Caco-2 (cell line): ENCODE data around the gene GOLGA6C. TPM values are rescaled to one million over a fixed set of nuclear protein-coding genes. Genes with fewer than 3 reads are reported as not detected.

ENCODE experiments used
- BruUV-seq: library from RNA; stranded (reverse); fragments of 400-500 nt; replicated peaks from 2 replicates; lab custom pipeline; 2021; lab: Mats Ljungman, UMichigan
- CTCF ChIA-PET: fragments of 300-600 bp; sonication (Branson Sonifier 250); formaldehyde crosslinking; loops from one replicate; lab custom pipeline; 2022; ENCODE audit warnings: antibody characterized with exemption; lab: Charles Lee
- POLR2A ChIA-PET: fragments of 300-600 bp; sonication (Branson Sonifier 250); formaldehyde crosslinking; loops from one replicate; lab custom pipeline; 2022; ENCODE audit warnings: antibody characterized with exemption; lab: Charles Lee
- DNase-seq, 2 experiments: peaks; one replicate each; pipeline versions ENCODE4 v3.0.0 to v3.0.0-alpha.2; 2020 to 2022
- H3K27me3 ChIP-seq: replicated peaks from 2 replicates; pipeline ENCODE4 v1.6.0; 2011; ENCODE audit warnings: low read length; ENCODE audit not compliant: control insufficient read depth, insufficient read depth
- H3K36me3 ChIP-seq: 2 replicates; pipeline ENCODE4 v1.5.1; 2011; ENCODE audit warnings: low read length; ENCODE audit not compliant: control insufficient read depth, insufficient read depth
- H3K4me1 ChIP-seq: fragments of 250-450 bp; sonication (Bioruptor Pico); 2 replicates; pipeline ENCODE4 v1.5.1; 2020; ENCODE audit warnings: mild to moderate bottlenecking
- H3K4me3 ChIP-seq: 2 replicates; pipeline ENCODE4 v1.5.1; 2011; ENCODE audit warnings: low read depth, mild to moderate bottlenecking, control low read depth, low read length
- H3K9me3 ChIP-seq: fragments of 250-450 bp; sonication (Bioruptor Pico); 2 replicates; pipeline ENCODE4 v1.5.1; 2020; ENCODE audit warnings: mild to moderate bottlenecking, moderate library complexity
- H3K27ac Mint-ChIP-seq: one replicate; pipeline ENCODE4 v1.8.0; 2022; ENCODE audit warnings: mixed read lengths; ENCODE audit not compliant: unreplicated experiment
- H3K27me3 Mint-ChIP-seq: one replicate; pipeline ENCODE4 v1.8.0; 2022; ENCODE audit warnings: mixed read lengths; ENCODE audit not compliant: insufficient read depth, unreplicated experiment
- H3K36me3 Mint-ChIP-seq: one replicate; pipeline ENCODE4 v1.8.0; 2022; ENCODE audit warnings: mild to moderate bottlenecking, mixed read lengths; ENCODE audit not compliant: insufficient read depth, unreplicated experiment
- H3K4me1 Mint-ChIP-seq: one replicate; pipeline ENCODE4 v1.8.0; 2022; ENCODE audit warnings: low read depth, mixed read lengths; ENCODE audit not compliant: unreplicated experiment
- H3K4me3 Mint-ChIP-seq: one replicate; pipeline ENCODE4 v1.8.0; 2022; ENCODE audit warnings: mild to moderate bottlenecking, moderate library complexity, mixed read lengths; ENCODE audit not compliant: unreplicated experiment
- H3K9me3 Mint-ChIP-seq: one replicate; pipeline ENCODE4 v1.8.0; 2022; ENCODE audit warnings: mixed read lengths; ENCODE audit not compliant: unreplicated experiment
- intact Hi-C: fragments of 100-400 bp; cut with micrococcal nuclease; formaldehyde crosslinking; loops from one replicate; pipeline ENCODE4 v1.10.0; 2022; ENCODE audit not compliant: unreplicated experiment
- total RNA-seq: library from RNA; stranded (reverse); gene quantifications from 2 replicates; pipeline ENCODE4 v1.2.3, GENCODE V29; 2022
- TF ChIP-seq, protein P1 (sequence below), 2 experiments: fragments of 200-600 bp in 1 of 2; IDR thresholded peaks; 1 replicate in 1 of 2; 2 replicates in 1 of 2; pipeline versions ENCODE4 v1.5.1 to v1.8.0; 2011 to 2022; ENCODE audit warnings: antibody characterized with exemption in 1 of 2, control low read depth in 1 of 2, inconsistent platforms in 1 of 2, low read depth in 1 of 2, low read length in 1 of 2, mild to moderate bottlenecking in 1 of 2, moderate library complexity in 1 of 2; ENCODE audit not compliant: insufficient read depth in 1 of 2, severe bottlenecking in 1 of 2, unreplicated experiment in 1 of 2

Gene GOLGA6C
- total RNA-seq, 1 experiment from 2014 or later: not detected

DNA sequence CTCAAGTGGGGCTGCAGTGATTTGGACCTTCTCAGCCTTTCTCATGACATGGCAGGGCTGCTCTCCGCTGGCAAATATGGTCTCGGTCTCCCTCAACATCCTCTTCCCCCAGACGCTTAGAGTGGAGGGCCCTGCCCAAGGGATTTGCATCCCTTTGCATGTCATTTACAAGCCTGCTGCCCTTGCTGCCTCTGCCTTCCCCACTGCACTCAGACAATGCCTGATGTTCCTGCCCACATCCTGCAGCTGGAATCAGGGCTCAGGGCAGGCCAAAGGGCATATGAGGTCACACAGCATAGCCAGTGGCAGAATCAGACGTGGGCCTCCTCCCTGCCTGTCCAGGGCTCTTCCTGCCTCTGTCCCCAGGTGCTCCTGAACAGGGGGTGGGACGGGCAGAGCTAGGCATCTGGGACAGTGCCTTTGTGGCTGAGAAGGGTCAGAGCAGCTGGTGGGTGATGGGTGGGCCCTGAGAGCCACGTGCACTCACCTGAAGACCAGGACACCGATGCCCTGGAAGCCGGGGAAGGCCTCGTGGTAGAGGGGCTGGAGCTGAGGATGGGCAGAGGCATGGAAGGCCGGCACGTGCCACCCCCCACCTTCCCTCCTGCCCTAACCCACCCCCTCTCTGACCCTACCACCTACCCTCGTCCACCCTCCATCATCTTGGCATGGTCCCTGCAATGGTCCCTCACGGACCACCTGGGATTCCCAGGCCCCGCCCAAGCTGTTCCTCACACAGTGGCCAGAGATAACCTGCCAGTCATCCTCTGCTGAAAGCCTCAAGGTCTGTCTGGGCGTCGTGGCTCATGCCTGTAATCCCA, 27.4 kb upstream of the GOLGA6C start:
- no peaks in the 10 kb centered on the region for H3K27me3 ChIP-seq
- POLR2A ChIA-PET: no interaction called here
- intact Hi-C loops: no loop called here
- Mint-ChIP-seq H3K4me3 (no peak overlapping the region), H3K27me3 (no peaks in the 10 kb centered on the region), H3K27ac (no peak overlapping the region), H3K36me3 (peaks cover 4% of the 10 kb centered on the region), H3K9me3 (no peaks in the 10 kb centered on the region), H3K4me1 (no peaks in the 10 kb centered on the region)
- TF ChIP-seq, protein P1, sequence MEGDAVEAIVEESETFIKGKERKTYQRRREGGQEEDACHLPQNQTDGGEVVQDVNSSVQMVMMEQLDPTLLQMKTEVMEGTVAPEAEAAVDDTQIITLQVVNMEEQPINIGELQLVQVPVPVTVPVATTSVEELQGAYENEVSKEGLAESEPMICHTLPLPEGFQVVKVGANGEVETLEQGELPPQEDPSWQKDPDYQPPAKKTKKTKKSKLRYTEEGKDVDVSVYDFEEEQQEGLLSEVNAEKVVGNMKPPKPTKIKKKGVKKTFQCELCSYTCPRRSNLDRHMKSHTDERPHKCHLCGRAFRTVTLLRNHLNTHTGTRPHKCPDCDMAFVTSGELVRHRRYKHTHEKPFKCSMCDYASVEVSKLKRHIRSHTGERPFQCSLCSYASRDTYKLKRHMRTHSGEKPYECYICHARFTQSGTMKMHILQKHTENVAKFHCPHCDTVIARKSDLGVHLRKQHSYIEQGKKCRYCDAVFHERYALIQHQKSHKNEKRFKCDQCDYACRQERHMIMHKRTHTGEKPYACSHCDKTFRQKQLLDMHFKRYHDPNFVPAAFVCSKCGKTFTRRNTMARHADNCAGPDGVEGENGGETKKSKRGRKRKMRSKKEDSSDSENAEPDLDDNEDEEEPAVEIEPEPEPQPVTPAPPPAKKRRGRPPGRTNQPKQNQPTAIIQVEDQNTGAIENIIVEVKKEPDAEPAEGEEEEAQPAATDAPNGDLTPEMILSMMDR (IDR thresholded peaks at IDR 0.05; ENCODE audit: insufficient read depth in 1 of 2, low read depth in 1 of 2, low read length in 1 of 2, severe bottlenecking in 1 of 2, unreplicated experiment in 1 of 2): no peak
- no TSS peak for BruUV-seq
- DNase-seq: peak in 1 of 2 experiments; percentile 37
- no peak overlapping the region for H3K4me3 ChIP-seq
- H3K4me1 ChIP-seq: 0 out of 2 replicates have a peak, but pooled peaks cover 5% of the 10 kb centered on the region
- CTCF ChIA-PET: interaction anchor here (0.6 kb wide), 2 partner anchors 22 to 215 kb away, joined by 6 to 8 read pairs; no protein-coding TSS in a partner anchor
- no peaks in the 10 kb centered on the region for H3K9me3 ChIP-seq
- no peaks in the 10 kb centered on the region for H3K36me3 ChIP-seq

DNA sequence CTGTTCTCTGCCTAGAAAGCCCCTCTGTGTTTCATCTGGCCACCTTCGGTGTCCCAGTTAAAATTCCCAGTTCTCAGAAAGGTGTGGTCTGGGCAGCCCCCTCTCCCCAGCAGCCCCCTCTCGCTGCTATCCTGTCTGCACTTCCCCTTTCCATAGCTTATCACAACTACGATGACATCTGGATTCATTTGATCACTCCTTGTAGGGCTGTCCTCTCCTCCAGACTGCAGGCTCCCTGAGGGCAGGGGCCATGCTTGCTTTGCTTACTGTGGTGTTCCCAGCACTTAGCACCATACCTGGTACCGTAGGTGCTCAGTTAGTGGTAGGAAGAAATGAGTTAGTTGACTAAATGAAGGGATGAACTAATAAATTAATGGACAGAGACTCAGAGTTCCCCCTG, 26.3 kb upstream of the GOLGA6C start:
- H3K9me3 ChIP-seq: no peaks in the 10 kb centered on the region
- DNase-seq: no peak
- Mint-ChIP-seq H3K9me3 (no peaks in the 10 kb centered on the region), H3K4me1 (no peaks in the 10 kb centered on the region), H3K27ac (no peak overlapping the region), H3K27me3 (no peaks in the 10 kb centered on the region), H3K4me3 (no peak overlapping the region), H3K36me3 (no peaks in the 10 kb centered on the region)
- no peaks in the 10 kb centered on the region for H3K36me3 ChIP-seq
- intact Hi-C loops: no loop called here
- H3K27me3 ChIP-seq: no peaks in the 10 kb centered on the region
- ChIA-PET CTCF (no interaction called here), POLR2A (no interaction called here)
- TF ChIP-seq, protein P1 (IDR thresholded peaks at IDR 0.05; ENCODE audit: insufficient read depth in 1 of 2, low read depth in 1 of 2, low read length in 1 of 2, severe bottlenecking in 1 of 2, unreplicated experiment in 1 of 2): no peak
- 0 out of 2 replicates have a peak, but pooled peaks cover 5% of the 10 kb centered on the region for H3K4me1 ChIP-seq
- no TSS peak for BruUV-seq
- H3K4me3 ChIP-seq: no peak overlapping the region

DNA sequence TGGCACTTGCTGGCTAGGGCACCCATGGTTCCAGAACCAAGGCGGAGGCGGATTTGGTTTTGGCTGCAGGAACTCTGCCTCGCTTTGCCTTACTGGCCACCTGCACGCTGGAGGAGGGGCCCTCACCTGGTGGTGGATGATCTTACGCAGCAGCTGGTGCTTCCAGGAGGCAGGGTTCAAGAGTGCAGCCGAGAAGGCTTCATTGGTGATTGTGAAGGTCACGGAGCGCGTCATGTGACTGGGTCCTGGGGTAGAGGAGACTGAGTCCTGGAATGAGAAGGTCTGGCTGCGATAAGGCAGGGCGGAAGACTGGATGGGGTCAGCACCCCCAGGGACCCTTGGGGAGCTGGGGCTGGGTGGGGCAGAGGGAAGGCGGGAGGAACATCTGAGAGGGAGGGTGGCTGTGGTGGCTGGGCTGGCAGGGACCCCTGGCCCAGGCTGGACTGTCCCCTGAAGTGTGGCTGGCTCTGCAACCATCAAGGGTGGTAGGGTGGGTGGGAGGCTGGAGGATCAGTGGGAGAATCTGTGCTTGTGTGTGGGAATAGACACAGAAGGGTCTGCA, 25.8 kb upstream of the GOLGA6C start:
- Mint-ChIP-seq H3K27ac (no peak overlapping the region), H3K4me1 (no peaks in the 10 kb centered on the region), H3K9me3 (no peaks in the 10 kb centered on the region), H3K27me3 (no peaks in the 10 kb centered on the region), H3K36me3 (no peaks in the 10 kb centered on the region), H3K4me3 (no peak overlapping the region)
- 0 out of 2 replicates have a peak, but pooled peaks cover 5% of the 10 kb centered on the region for H3K4me1 ChIP-seq
- H3K9me3 ChIP-seq: no peaks in the 10 kb centered on the region
- H3K36me3 ChIP-seq: no peaks in the 10 kb centered on the region
- no TSS peak for BruUV-seq
- H3K27me3 ChIP-seq: no peaks in the 10 kb centered on the region
- H3K4me3 ChIP-seq: no peak overlapping the region
- TF ChIP-seq, protein P1 (IDR thresholded peaks at IDR 0.05; ENCODE audit: insufficient read depth in 1 of 2, low read depth in 1 of 2, low read length in 1 of 2, severe bottlenecking in 1 of 2, unreplicated experiment in 1 of 2): no peak
- CTCF ChIA-PET: no interaction called here
- intact Hi-C loops: no loop called here
- POLR2A ChIA-PET: no interaction called here
- no peak for DNase-seq
